A673 (cell line): Measurements from ENCODE around the gene RD3L. TPM values are rescaled to one million over a fixed set of nuclear protein-coding genes. Genes with fewer than 3 reads are reported as not detected.

Experiments used
- BruUV-seq: library from RNA; stranded (reverse); fragments of 400-500 nt; replicated peaks from 2 replicates; lab custom pipeline; 2021; lab: Mats Ljungman, UMichigan
- CTCF ChIA-PET: fragments of 300-600 bp; sonication (Branson Sonifier 250); formaldehyde crosslinking; loops from one replicate; lab custom pipeline; 2022; ENCODE audit warnings: antibody characterized with exemption; lab: Charles Lee
- POLR2A ChIA-PET: fragments of 300-600 bp; sonication (Branson Sonifier 250); formaldehyde crosslinking; loops from one replicate; lab custom pipeline; 2022; ENCODE audit warnings: antibody characterized with exemption; ENCODE audit not compliant: low non-redundant PET; lab: Charles Lee
- DNase-seq: peaks from one replicate; pipeline ENCODE4 v3.0.0-alpha.2; 2015; ENCODE audit warnings: low spot score
- H3K27ac ChIP-seq: fragments of 200-600 bp; sonication (generic); 2 replicates; pipeline ENCODE4 v1.5.1; 2016; ENCODE audit warnings: mixed run types, low read depth, mild to moderate bottlenecking, mixed read lengths, antibody characterized with exemption, low read length; ENCODE audit not compliant: poor library complexity, severe bottlenecking
- H3K27me3 ChIP-seq: fragments of 200-600 bp; sonication (generic); replicated peaks from 2 replicates; pipeline ENCODE4 v1.6.1; 2017; ENCODE audit warnings: mixed run types, low read depth, mild to moderate bottlenecking, mixed read lengths, antibody characterized with exemption, low read length; ENCODE audit not compliant: insufficient read depth, poor library complexity
- H3K36me3 ChIP-seq: fragments of 200-600 bp; sonication (generic); 2 replicates; pipeline ENCODE4 v1.6.1; 2016; ENCODE audit warnings: mixed run types, mild to moderate bottlenecking, mixed read lengths, antibody characterized with exemption, low read length; ENCODE audit not compliant: insufficient read depth, poor library complexity, severe bottlenecking
- H3K4me1 ChIP-seq: fragments of 200-600 bp; sonication (generic); 2 replicates; pipeline ENCODE4 v1.6.1; 2017; ENCODE audit warnings: mixed run types, mild to moderate bottlenecking, mixed read lengths, antibody characterized with exemption, low read length; ENCODE audit not compliant: insufficient read depth, poor library complexity, severe bottlenecking
- H3K4me3 ChIP-seq: fragments of 200-600 bp; sonication (generic); 2 replicates; pipeline ENCODE4 v1.5.1; 2016; ENCODE audit warnings: low read depth, mixed run types, mild to moderate bottlenecking, mixed read lengths, low read length; ENCODE audit not compliant: poor library complexity, severe bottlenecking
- H3K9me3 ChIP-seq: fragments of 200-600 bp; sonication (generic); 2 replicates; pipeline ENCODE4 v1.6.1; 2016; ENCODE audit warnings: mixed run types, low read depth, mild to moderate bottlenecking, mixed read lengths, antibody characterized with exemption, low read length; ENCODE audit not compliant: poor library complexity, severe bottlenecking
- EZH2 ChIP-seq: fragments of 200-600 bp; sonication (generic); IDR thresholded peaks from 2 replicates; pipeline ENCODE4 v1.6.1; 2017; ENCODE audit warnings: borderline replicate concordance, low read depth, mild to moderate bottlenecking, mixed read lengths, antibody characterized with exemption, low read length; ENCODE audit not compliant: poor library complexity, severe bottlenecking
- intact Hi-C: fragments of 100-400 bp; cut with micrococcal nuclease; formaldehyde crosslinking; loops from one replicate; pipeline ENCODE4 v1.10.0; 2022; ENCODE audit not compliant: unreplicated experiment
- total RNA-seq: library from RNA; stranded (reverse); gene quantifications from 2 replicates; pipeline ENCODE4 v1.2.3, GENCODE V29; 2021
- TF ChIP-seq, protein P1 (sequence below): fragments of 300-800, 200-600 bp; sonication (generic); conservative IDR thresholded peaks from 2 replicates; pipeline ENCODE4 v1.5.1; 2017; ENCODE audit warnings: low read depth, mild to moderate bottlenecking, antibody characterized with exemption, low read length, moderate library complexity, mixed read lengths

RD3L gene
- total RNA-seq, 1 experiment from 2014 or later = not detected

DNA sequence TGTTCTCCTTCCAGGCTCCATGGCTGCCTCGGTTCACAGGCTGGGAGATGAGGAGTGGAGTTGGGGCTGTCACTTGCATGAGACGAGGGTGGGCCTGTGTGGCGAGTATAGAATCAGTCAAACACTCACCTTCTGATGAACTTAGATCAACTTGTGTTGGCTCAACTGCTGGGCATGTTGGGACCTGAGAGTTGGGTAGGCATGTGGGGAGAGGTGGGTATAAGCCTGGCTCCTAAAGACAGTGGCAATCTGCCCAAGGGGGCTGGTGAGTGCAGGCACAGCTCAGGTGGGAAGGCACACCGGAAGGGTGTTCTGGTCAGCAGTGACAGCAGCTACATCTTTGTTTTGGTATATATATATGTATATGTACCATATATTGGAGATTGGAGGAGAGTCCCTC, 44.1 kb downstream of the RD3L start:
- TF ChIP-seq EZH2 = no peak
- TF ChIP-seq, protein P1, sequence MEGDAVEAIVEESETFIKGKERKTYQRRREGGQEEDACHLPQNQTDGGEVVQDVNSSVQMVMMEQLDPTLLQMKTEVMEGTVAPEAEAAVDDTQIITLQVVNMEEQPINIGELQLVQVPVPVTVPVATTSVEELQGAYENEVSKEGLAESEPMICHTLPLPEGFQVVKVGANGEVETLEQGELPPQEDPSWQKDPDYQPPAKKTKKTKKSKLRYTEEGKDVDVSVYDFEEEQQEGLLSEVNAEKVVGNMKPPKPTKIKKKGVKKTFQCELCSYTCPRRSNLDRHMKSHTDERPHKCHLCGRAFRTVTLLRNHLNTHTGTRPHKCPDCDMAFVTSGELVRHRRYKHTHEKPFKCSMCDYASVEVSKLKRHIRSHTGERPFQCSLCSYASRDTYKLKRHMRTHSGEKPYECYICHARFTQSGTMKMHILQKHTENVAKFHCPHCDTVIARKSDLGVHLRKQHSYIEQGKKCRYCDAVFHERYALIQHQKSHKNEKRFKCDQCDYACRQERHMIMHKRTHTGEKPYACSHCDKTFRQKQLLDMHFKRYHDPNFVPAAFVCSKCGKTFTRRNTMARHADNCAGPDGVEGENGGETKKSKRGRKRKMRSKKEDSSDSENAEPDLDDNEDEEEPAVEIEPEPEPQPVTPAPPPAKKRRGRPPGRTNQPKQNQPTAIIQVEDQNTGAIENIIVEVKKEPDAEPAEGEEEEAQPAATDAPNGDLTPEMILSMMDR = no peak
- BruUV-seq = no TSS peak
- CTCF ChIA-PET = no interaction called here
- Histone ChIP-seq H3K27ac (no peak overlapping the region), H3K4me3 (no peak overlapping the region), H3K4me1 (no peaks in the 10 kb centered on the region), H3K27me3 (no peaks in the 10 kb centered on the region), H3K36me3 (no peaks in the 10 kb centered on the region), H3K9me3 (no peaks in the 10 kb centered on the region)
- DNase-seq = no peak
- POLR2A ChIA-PET = no interaction called here
- intact Hi-C loops = no loop called here

DNA sequence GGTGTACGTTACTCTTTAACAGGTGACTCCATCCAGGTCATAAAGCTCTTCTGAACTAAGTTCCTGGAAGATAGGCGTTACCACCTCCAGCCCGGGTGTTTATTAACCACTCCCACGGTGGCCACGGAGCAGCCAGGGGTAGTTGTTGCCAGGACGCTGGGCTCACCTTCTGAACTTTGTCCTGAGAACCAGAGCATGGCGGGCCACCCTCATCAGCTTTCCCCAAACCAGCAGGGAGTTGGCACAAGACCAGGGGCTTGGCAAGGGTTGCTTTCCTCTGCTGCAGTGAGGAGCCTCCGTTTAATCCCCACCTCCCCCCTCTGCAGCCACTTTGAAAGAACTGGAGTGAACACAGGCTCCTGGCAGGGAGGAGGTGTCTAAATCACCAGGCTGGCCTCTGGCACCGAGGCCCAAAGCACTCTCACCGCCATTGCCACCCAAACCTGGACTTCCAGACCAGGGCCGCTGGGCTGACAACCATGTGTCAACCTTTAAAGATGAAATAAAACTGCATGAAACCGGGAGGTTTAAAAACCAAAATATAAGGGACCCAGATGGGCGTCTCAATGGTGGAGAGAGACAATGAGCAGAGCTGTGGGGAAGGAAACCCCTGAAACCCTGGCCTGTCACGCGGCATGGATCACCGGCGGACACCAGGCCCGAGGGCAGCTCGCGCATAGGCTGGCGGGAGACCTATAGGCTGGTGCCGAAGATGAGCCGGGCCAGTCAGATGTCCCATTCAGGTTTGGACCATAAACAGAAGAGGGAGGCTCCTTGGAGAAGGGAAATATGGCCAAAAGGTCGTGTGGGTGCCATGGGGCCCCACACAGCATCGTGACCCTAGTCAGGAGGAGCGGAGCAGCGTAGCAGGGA, 45.0 kb downstream of the RD3L start:
- no peak for DNase-seq
- H3K27me3 ChIP-seq = no peaks in the 10 kb centered on the region
- no TSS peak for BruUV-seq
- ChIA-PET POLR2A (no interaction called here), CTCF (no interaction called here)
- no peaks in the 10 kb centered on the region for H3K4me1 ChIP-seq
- no peak overlapping the region for H3K27ac ChIP-seq
- no peaks in the 10 kb centered on the region for H3K9me3 ChIP-seq
- no peaks in the 10 kb centered on the region for H3K36me3 ChIP-seq
- no peak overlapping the region for H3K4me3 ChIP-seq
- TF ChIP-seq, protein P1 = no peak
- no peak for TF ChIP-seq EZH2
- intact Hi-C loops = no loop called here

DNA sequence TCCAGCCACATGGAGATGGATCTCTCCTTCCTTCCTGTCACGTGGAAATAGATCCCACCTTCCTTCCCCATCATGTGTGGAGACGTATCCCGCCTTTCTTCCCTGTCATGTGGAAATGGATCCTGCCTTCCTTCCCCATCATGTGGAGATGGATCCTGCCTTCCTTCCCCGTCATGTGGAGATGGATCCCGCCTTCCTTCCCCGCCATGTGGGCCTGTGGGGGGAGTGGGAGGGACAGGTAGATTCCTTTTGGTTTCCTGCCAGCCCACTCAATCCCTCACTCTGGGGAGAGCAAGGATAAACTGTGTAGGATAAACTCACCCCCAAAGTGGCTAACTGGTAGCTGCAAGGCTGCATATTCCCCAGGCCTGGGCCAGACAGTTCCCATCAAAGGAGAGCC, 45.8 kb downstream of the RD3L start:
- no TSS peak for BruUV-seq
- DNase-seq = peak; percentile 41
- intact Hi-C loops = no loop called here
- Histone ChIP-seq H3K4me1 (no peaks in the 10 kb centered on the region), H3K27me3 (no peaks in the 10 kb centered on the region), H3K36me3 (no peaks in the 10 kb centered on the region), H3K9me3 (no peaks in the 10 kb centered on the region), H3K4me3 (no peak overlapping the region), H3K27ac (no peak overlapping the region)
- ChIA-PET POLR2A (no interaction called here), CTCF (no interaction called here)
- TF ChIP-seq, protein P1 = no peak
- TF ChIP-seq EZH2 = no peak
